Osteocyte (in vitro differentiated cells): ENCODE measurements around the gene XG. TPM values are rescaled to one million over a fixed set of nuclear protein-coding genes. Genes with fewer than 3 reads are reported as not detected.
A peak's percentile ranks its signal among the peaks of the same experiment; 100 is the strongest.
"Not testable (repeated sequence)": the region's sequence is repeated elsewhere in the genome, so short reads cannot be mapped to it uniquely, and the experiment has no call there.

Experiments
- DNase-seq: peaks from one replicate; pipeline ENCODE4 v3.0.0; 2021; ENCODE audit warnings: mixed read lengths; ENCODE audit not compliant: unreplicated experiment; ENCODE audit errors: extremely low spot score
- H3K27ac Mint-ChIP-seq: one replicate; pipeline ENCODE4 v1.8.0; 2021; ENCODE audit warnings: mild to moderate bottlenecking, mixed read lengths; ENCODE audit not compliant: unreplicated experiment
- H3K27me3 Mint-ChIP-seq: one replicate; pipeline ENCODE4 v1.8.0; 2021; ENCODE audit warnings: mixed read lengths; ENCODE audit not compliant: unreplicated experiment
- H3K36me3 Mint-ChIP-seq: one replicate; pipeline ENCODE4 v1.8.0; 2021; ENCODE audit warnings: mixed read lengths; ENCODE audit not compliant: unreplicated experiment
- H3K4me1 Mint-ChIP-seq: one replicate; pipeline ENCODE4 v1.8.0; 2021; ENCODE audit warnings: mixed read lengths; ENCODE audit not compliant: unreplicated experiment
- H3K4me3 Mint-ChIP-seq: one replicate; pipeline ENCODE4 v1.8.0; 2021; ENCODE audit warnings: mild to moderate bottlenecking, moderate library complexity, mixed read lengths; ENCODE audit not compliant: unreplicated experiment
- H3K9me3 Mint-ChIP-seq: one replicate; pipeline ENCODE4 v1.8.0; 2021; ENCODE audit warnings: mixed read lengths; ENCODE audit not compliant: unreplicated experiment
- total RNA-seq: library from RNA; stranded (reverse); gene quantifications from 2 replicates; pipeline ENCODE4 v1.2.1, GENCODE V29; 2021
- TF ChIP-seq, protein P1 (sequence below): fragments of 200-600 bp; sonication (generic); IDR thresholded peaks from 2 replicates; pipeline ENCODE4 v1.5.0; 2021; ENCODE audit warnings: antibody characterized with exemption, mild to moderate bottlenecking, moderate library complexity

XG gene
- total RNA-seq, 1 donor from 2014 or later: not detected

DNA sequence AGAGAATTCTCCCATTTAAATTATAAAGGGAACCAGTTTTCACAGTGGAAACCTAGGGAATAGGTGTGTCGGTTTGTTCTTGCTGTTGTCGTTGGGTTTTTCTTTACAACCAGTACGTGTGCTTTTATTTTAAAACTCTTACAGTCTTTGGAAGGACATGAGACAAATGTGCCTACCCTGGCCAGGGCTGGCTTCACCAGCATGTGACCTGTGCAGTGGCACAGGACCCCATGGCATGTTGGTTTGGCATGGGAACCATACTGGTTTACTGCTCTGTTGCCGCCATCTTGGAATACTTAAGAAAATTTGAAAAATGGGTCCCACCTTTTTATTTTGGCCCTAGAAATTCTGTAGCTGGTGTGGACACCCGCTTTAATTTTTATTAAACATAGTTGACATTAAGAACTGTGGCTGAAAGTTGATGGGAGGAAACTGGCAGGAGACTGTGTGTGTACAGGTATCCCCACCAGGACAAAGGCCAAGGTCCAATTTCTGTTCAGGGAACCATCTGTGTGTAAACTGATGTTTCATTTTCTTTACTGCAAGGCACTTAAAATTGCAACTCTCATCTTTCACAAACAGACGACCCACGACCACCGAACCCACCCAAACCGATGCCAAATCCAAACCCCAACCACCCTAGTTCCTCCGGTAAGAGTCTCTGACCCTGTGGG is 31.9 kb upstream of the XG start:
- TF ChIP-seq, protein P1, sequence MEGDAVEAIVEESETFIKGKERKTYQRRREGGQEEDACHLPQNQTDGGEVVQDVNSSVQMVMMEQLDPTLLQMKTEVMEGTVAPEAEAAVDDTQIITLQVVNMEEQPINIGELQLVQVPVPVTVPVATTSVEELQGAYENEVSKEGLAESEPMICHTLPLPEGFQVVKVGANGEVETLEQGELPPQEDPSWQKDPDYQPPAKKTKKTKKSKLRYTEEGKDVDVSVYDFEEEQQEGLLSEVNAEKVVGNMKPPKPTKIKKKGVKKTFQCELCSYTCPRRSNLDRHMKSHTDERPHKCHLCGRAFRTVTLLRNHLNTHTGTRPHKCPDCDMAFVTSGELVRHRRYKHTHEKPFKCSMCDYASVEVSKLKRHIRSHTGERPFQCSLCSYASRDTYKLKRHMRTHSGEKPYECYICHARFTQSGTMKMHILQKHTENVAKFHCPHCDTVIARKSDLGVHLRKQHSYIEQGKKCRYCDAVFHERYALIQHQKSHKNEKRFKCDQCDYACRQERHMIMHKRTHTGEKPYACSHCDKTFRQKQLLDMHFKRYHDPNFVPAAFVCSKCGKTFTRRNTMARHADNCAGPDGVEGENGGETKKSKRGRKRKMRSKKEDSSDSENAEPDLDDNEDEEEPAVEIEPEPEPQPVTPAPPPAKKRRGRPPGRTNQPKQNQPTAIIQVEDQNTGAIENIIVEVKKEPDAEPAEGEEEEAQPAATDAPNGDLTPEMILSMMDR: no peak
- H3K36me3 Mint-ChIP-seq: peaks cover 63% of the 10 kb centered on the region
- no peak for DNase-seq
- no peaks in the 10 kb centered on the region for H3K9me3 Mint-ChIP-seq
- no peaks in the 10 kb centered on the region for H3K27me3 Mint-ChIP-seq
- no peak overlapping the region for H3K4me3 Mint-ChIP-seq
- no peaks in the 10 kb centered on the region for H3K4me1 Mint-ChIP-seq
- H3K27ac Mint-ChIP-seq: peak overlapping the region; percentile 2

DNA sequence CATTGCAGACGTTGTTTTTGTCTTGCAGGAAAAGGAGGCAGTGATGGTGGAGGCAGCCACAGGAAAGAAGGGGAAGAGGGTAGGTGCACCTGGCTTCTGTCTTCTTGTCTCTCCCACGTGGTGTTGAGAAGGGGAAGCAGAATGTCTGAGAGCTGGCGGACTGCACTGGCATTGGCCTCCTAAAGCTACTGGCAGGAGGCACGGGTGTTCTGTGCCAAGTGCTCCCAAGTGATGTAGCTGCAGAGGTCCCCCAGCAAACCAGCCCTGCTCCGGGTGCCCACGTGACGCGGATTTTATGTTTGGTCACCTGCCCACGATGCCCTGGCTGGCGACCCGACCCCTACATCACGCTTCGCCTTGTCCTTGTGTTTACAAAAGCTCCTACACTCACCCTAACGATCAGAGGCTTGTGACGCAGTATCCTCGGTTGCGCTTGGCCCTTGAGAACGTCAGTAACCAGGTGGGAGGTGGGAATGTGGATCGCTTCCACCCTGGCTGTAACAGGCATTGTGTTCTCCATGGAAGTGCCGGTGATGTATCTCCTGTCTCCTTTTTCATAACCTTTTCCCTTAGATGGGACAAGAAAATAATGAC is 28.5 kb upstream of the XG start:
- Mint-ChIP-seq H3K9me3 (no peaks in the 10 kb centered on the region), H3K4me3 (no peak overlapping the region), H3K4me1 (no peaks in the 10 kb centered on the region), H3K27me3 (no peaks in the 10 kb centered on the region), H3K36me3 (peaks cover 58% of the 10 kb centered on the region), H3K27ac (no peak overlapping the region)
- no peak for DNase-seq
- TF ChIP-seq, protein P1: no peak

DNA sequence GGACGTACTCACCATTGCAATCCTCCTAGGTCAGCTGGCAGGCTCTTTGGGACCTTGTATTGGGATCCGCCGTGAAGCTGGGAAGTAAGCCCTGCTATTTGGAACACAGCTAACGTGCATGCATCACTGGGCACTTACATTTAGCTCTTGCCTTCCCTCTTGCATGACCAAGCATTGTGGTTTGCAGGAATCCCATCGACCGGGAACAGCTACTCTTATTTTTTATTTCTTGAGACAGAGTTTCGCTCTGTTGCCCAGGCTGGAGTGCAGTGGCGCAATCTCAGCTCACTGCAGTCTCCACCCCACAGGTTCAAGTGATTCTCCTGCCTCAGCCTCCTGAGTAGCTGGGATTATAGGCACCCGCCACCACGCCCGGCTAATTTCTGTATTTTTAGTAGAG is 24.6 kb upstream of the XG start:
- H3K27me3 Mint-ChIP-seq, DNase-seq, H3K27ac Mint-ChIP-seq, H3K4me1 Mint-ChIP-seq, H3K9me3 Mint-ChIP-seq, H3K4me3 Mint-ChIP-seq: not testable (repeated sequence)
- H3K36me3 Mint-ChIP-seq: peaks cover 51% of the 10 kb centered on the region

DNA sequence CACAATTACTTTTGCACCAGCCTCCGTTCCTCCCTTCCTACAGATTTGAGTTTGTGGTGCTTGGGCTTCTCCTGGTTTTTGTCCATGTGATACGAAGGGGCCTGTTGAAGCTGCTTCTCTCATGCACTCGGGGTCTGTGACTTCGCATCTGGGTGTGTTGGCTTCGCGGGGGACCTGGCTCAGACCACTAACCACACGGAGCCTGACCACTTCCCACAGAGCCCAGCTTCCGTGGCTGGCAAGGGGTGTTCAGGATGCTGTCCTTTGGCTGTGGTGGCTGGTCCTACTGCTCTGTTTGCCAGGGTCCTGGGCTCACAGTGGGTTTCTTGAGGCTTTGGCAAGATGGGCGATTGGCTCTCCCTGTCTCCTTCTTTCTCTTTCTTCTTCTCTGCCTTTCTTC is 19.8 kb upstream of the XG start:
- Mint-ChIP-seq H3K9me3 (no peaks in the 10 kb centered on the region), H3K27me3 (no peaks in the 10 kb centered on the region), H3K27ac (no peak overlapping the region), H3K36me3 (peaks cover 48% of the 10 kb centered on the region), H3K4me1 (no peaks in the 10 kb centered on the region), H3K4me3 (no peak overlapping the region)
- TF ChIP-seq, protein P1: no peak
- DNase-seq: no peak

DNA sequence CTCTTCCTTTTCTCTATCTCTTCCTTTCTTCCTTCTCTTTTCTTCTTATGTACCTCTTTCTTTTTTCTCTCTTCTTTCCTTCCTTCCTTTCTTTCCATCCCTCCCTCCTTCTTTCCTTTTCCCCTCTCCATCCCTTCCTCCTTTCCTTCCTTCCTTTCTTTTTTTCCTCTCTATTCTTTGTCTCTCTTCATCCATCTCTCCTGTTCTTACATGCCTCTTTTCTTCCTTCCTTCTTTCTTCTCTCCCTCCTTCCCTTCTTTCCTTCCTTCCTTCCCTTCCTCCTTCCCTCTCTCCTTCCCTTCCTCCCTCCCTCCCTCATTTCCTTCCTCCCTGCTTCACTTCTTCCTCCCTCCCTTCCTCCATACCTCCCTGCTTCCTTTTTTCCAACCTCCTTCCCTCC is 19.2 kb upstream of the XG start:
- H3K4me1 Mint-ChIP-seq: no peaks in the 10 kb centered on the region
- TF ChIP-seq, protein P1: no peak
- peaks cover 49% of the 10 kb centered on the region for H3K36me3 Mint-ChIP-seq
- no peak overlapping the region for H3K4me3 Mint-ChIP-seq
- H3K9me3 Mint-ChIP-seq: no peaks in the 10 kb centered on the region
- no peak for DNase-seq
- peak overlapping the region; percentile 41 for H3K27ac Mint-ChIP-seq
- no peaks in the 10 kb centered on the region for H3K27me3 Mint-ChIP-seq
